ENCODE results near the gene RPL14. TPM values are rescaled to one million over a fixed set of nuclear protein-coding genes. Genes with fewer than 3 reads are reported as not detected.

Gene RPL14
- total and polyA plus RNA-seq, 11 donors = 159 to 1,346 (median 1,044) TPM

GRCh38 chr3:40452057-40452456 is 5.1 kb upstream of the RPL14 start:
- ATAC-seq (no peak), DNase-seq (no peak)
- Histone ChIP-seq H3K27me3 (no peaks in the 10 kb centered on the region), H3K9me3 (no peaks in the 10 kb centered on the region), H3K4me3 (peak overlapping the region in 9 of 12 donors; percentile 61 to 82 (median 72)), H3K36me3 (peaks cover 0 to 32% (median 11%) of the 10 kb centered on the region in 9 donors), H3K4me1 (peaks cover 4 to 35% (median 17%) of the 10 kb centered on the region in 12 donors), H3K27ac (peak overlapping the region in 10 of 12 donors; percentile 89 to 98 (median 94))
- 80 to 99% (median 89%) methylated on average over 1 of the region's 1 CpG for WGBS, 4 donors
- TF ChIP-seq POLR2A (IDR thresholded peaks at IDR 0.05) (no peak), CTCF (IDR thresholded peaks at IDR 0.05) (no peak)
- intact Hi-C loops (cut with DNase I) = loop anchor here in 9 of 10 donors (2.0 to 10.0 kb wide), 12 partner anchors 70 to 247 kb away; partner anchors contain the start of genes ZNF621 (in 4 of the 9) and EIF1B (in 1 of the 9)

GRCh38 chr3:40452562-40452875 is 4.6 kb upstream of the RPL14 start:
- intact Hi-C loops (cut with DNase I) = loop anchor here in 9 of 10 donors (2.0 to 10.0 kb wide), 12 partner anchors 70 to 248 kb away; partner anchors contain the start of genes ZNF621 (in 4 of the 9) and EIF1B (in 1 of the 9)
- ATAC-seq = peak in 1 of 4 donors; percentile 28

GRCh38 chr3:40452876-40453730 is 4.0 kb upstream of the RPL14 start:
- 0 to 1% (median 0%) methylated on average over 19 to 41 of the region's 41 CpGs for WGBS, 4 donors
- intact Hi-C loops (cut with DNase I) = loop anchor here in 9 of 10 donors (2.0 to 10.0 kb wide), 12 partner anchors 69 to 248 kb away; partner anchors contain the start of genes ZNF621 (in 4 of the 9) and EIF1B (in 1 of the 9)

More at GRCh38 chr3:40452562-40452875, 4.6 kb upstream of the RPL14 start:
- Histone ChIP-seq H3K36me3 (peaks cover 0 to 32% (median 10%) of the 10 kb centered on the region in 9 donors), H3K4me1 (peaks cover 4 to 35% (median 17%) of the 10 kb centered on the region in 12 donors), H3K4me3 (peak overlapping the region; percentile 36 to 82 (median 72)), H3K27ac (peak overlapping the region; percentile 89 to 98 (median 93)), H3K9me3 (no peaks in the 10 kb centered on the region), H3K27me3 (no peaks in the 10 kb centered on the region)
- 3 to 5% (median 4%) methylated on average over 5 to 7 of the region's 7 CpGs for WGBS, 4 donors
- no peak for DNase-seq
- TF ChIP-seq CTCF (IDR thresholded peaks at IDR 0.05) (no peak), POLR2A (IDR thresholded peaks at IDR 0.05) (no peak)

More at GRCh38 chr3:40452876-40453730, 4.0 kb upstream of the RPL14 start:
- peaks cover 0 to 33% (median 12%) of the 10 kb centered on the region in 9 donors for H3K36me3 ChIP-seq
- peak overlapping the region; percentile 36 to 82 (median 72) for H3K4me3 ChIP-seq
- peak; percentile 98 to 99 (median 98) for DNase-seq
- no peaks in the 10 kb centered on the region for H3K27me3 ChIP-seq
- peaks cover 6 to 39% (median 21%) of the 10 kb centered on the region in 12 donors for H3K4me1 ChIP-seq
- ATAC-seq = peak; percentile 96 to 98 (median 97)
- H3K27ac ChIP-seq = peak overlapping the region; percentile 89 to 98 (median 93)
- H3K9me3 ChIP-seq = no peaks in the 10 kb centered on the region
- TF ChIP-seq CTCF (IDR thresholded peaks at IDR 0.05) = peak in 1 of 12 donors; percentile 5
- TF ChIP-seq POLR2A (IDR thresholded peaks at IDR 0.05) = peak in 1 of 2 donors; percentile 73

Data from heart left ventricle (tissue), 16 donors.